ENCODE results near the gene IQCE.

Gene IQCE

GRCh38 chr7:2634267-2635145, 75.7 kb downstream of the IQCE start:
- no peak for DNase-seq (ENCODE audit: low read depth, low spot score)

GRCh38 chr7:2635148-2635668, 76.4 kb downstream of the IQCE start:
- no peak for DNase-seq (ENCODE audit: low read depth, low spot score)

GRCh38 chr7:2635810-2636701, 77.3 kb downstream of the IQCE start:
- DNase-seq (ENCODE audit: low read depth, low spot score): no peak

GRCh38 chr7:2637066-2637471, 78.3 kb downstream of the IQCE start:
- DNase-seq (ENCODE audit: low read depth, low spot score): no peak

- no peak for DNase-seq (ENCODE audit: low read depth, low spot score)
These were observed 78.9 kb downstream of the IQCE start for GRCh38 chr7:2637505-2638223.

- no peak for DNase-seq (ENCODE audit: low read depth, low spot score)
These were observed 79.6 kb downstream of the IQCE start for GRCh38 chr7:2638224-2638991.

GRCh38 chr7:2639181-2639681, 80.5 kb downstream of the IQCE start:
- no peak for DNase-seq (ENCODE audit: low read depth, low spot score)

GRCh38 chr7:2639695-2640481, 81.1 kb downstream of the IQCE start:
- DNase-seq (ENCODE audit: low read depth, low spot score): no peak

GRCh38 chr7:2640482-2640830, 81.7 kb downstream of the IQCE start:
- DNase-seq (ENCODE audit: low read depth, low spot score): no peak

GRCh38 chr7:2640846-2641316, 82.1 kb downstream of the IQCE start:
- DNase-seq (ENCODE audit: low read depth, low spot score): no peak

GRCh38 chr7:2641406-2642393, 82.9 kb downstream of the IQCE start:
- DNase-seq (ENCODE audit: low read depth, low spot score): no peak

GRCh38 chr7:2643386-2644219, 84.8 kb downstream of the IQCE start:
- DNase-seq (ENCODE audit: low read depth, low spot score): no peak

- no peak for DNase-seq (ENCODE audit: low read depth, low spot score)
These were observed 85.4 kb downstream of the IQCE start for GRCh38 chr7:2644220-2644561.

- no peak for DNase-seq (ENCODE audit: low read depth, low spot score)
These were observed 85.9 kb downstream of the IQCE start for GRCh38 chr7:2644562-2645273.

- no peak for DNase-seq (ENCODE audit: low read depth, low spot score)
These were observed 86.6 kb downstream of the IQCE start for GRCh38 chr7:2645274-2645868.

- no peak for DNase-seq (ENCODE audit: low read depth, low spot score)
These were observed 87.5 kb downstream of the IQCE start for GRCh38 chr7:2646336-2646679.

Measured in iPS DF 19.7 (cell line).